Urinary bladder (tissue), 4 donors: Measurements from ENCODE around the gene ARHGAP27. TPM values are rescaled to one million over a fixed set of nuclear protein-coding genes. Genes with fewer than 3 reads are reported as not detected.

Experiments
- DNase-seq: peaks from one replicate; pipeline ENCODE4 v3.0.0-alpha.2; 2015; ENCODE audit errors: extremely low spot score
- H3K27ac ChIP-seq: one replicate; pipeline ENCODE4 v1.5.1; 2013; ENCODE audit warnings: low read depth, mild to moderate bottlenecking, moderate library complexity
- H3K36me3 ChIP-seq: one replicate; pipeline ENCODE4 v1.6.1; 2013; ENCODE audit warnings: mild to moderate bottlenecking, moderate library complexity; ENCODE audit not compliant: insufficient read depth
- H3K4me1 ChIP-seq: one replicate; pipeline ENCODE4 v1.6.1; 2013; ENCODE audit warnings: mild to moderate bottlenecking, moderate library complexity; ENCODE audit not compliant: insufficient read depth
- H3K4me3 ChIP-seq: one replicate; pipeline ENCODE4 v1.5.1; 2013; ENCODE audit warnings: low read depth, low read length
- WGBS: extraction: QIAGEN DNeasy Blood & Tissue Kit; methylation state at CpG from one replicate; pipeline ENCODE4 v1.1.7; 2013; 5-methylcytosine and 5-hydroxymethylcytosine counted together
- polyA plus RNA-seq: library from polyadenylated mRNA; stranded (reverse); fragments of 200-250 nt; gene quantifications from one replicate; pipeline ENCODE4 v1.2.3, GENCODE V29; 2013
- total RNA-seq: library from RNA; depleted of rRNA; stranded (reverse); fragments of >200 nt; gene quantifications from one replicate; pipeline ENCODE4 v1.2.3, GENCODE V29; 2014
- donor health status: healthy with polysubstance abuse.
- donor health status: healthy.

ARHGAP27 gene
- total and polyA plus RNA-seq, 2 donors, result 12.9 to 21.8 TPM

- peak overlapping the region; percentile 47 for H3K4me3 ChIP-seq
- no peak for DNase-seq
- WGBS, result 9% methylated on average over 47 of the region's 47 CpGs
- peak overlapping the region; percentile 76 for H3K27ac ChIP-seq
- H3K4me1 ChIP-seq, result no peaks in the 10 kb centered on the region
- H3K36me3 ChIP-seq, result no peaks in the 10 kb centered on the region
Observed at GRCh38 chr17:45430738-45431530, 1.7 kb downstream of the ARHGAP27 start.

GRCh38 chr17:45430006-45430737 lies 2.5 kb downstream of the ARHGAP27 start:
- 22% methylated on average over 68 of the region's 68 CpGs for WGBS
- Histone ChIP-seq H3K36me3 (no peaks in the 10 kb centered on the region), H3K4me1 (no peaks in the 10 kb centered on the region), H3K27ac (peak overlapping the region; percentile 11), H3K4me3 (peak overlapping the region; percentile 47)
- no peak for DNase-seq

- no peak overlapping the region for H3K27ac ChIP-seq
- DNase-seq, result no peak
Observed at GRCh38 chr17:45429339-45430005, 3.2 kb downstream of the ARHGAP27 start.

GRCh38 chr17:45428931-45429338 lies 3.7 kb downstream of the ARHGAP27 start:
- H3K4me3 ChIP-seq, result no peak overlapping the region

More at GRCh38 chr17:45429339-45430005, 3.2 kb downstream of the ARHGAP27 start:
- no peak overlapping the region for H3K4me3 ChIP-seq
- WGBS, result 21% methylated on average over 82 of the region's 82 CpGs
- no peaks in the 10 kb centered on the region for H3K4me1 ChIP-seq
- H3K36me3 ChIP-seq, result no peaks in the 10 kb centered on the region

GRCh38 chr17:45428050-45428617 lies 4.5 kb downstream of the ARHGAP27 start:
- Histone ChIP-seq H3K27ac (no peak overlapping the region), H3K36me3 (no peaks in the 10 kb centered on the region), H3K4me1 (no peaks in the 10 kb centered on the region), H3K4me3 (no peak overlapping the region)
- 2% methylated on average over 26 of the region's 26 CpGs for WGBS
- DNase-seq, result no peak

More at GRCh38 chr17:45428931-45429338, 3.7 kb downstream of the ARHGAP27 start:
- no peak overlapping the region for H3K27ac ChIP-seq
- H3K36me3 ChIP-seq, result no peaks in the 10 kb centered on the region
- 25% methylated on average over 15 of the region's 15 CpGs for WGBS
- DNase-seq, result no peak
- H3K4me1 ChIP-seq, result no peaks in the 10 kb centered on the region

GRCh38 chr17:45427181-45427835 lies 5.4 kb downstream of the ARHGAP27 start:
- Histone ChIP-seq H3K27ac (no peak overlapping the region), H3K4me1 (no peaks in the 10 kb centered on the region), H3K36me3 (no peaks in the 10 kb centered on the region), H3K4me3 (no peak overlapping the region)
- no peak for DNase-seq
- 72% methylated on average over 11 of the region's 11 CpGs for WGBS

- 77% methylated on average over 7 of the region's 7 CpGs for WGBS
- Histone ChIP-seq H3K4me3 (no peak overlapping the region), H3K27ac (no peak overlapping the region), H3K36me3 (no peaks in the 10 kb centered on the region), H3K4me1 (no peaks in the 10 kb centered on the region)
- no peak for DNase-seq
Observed at GRCh38 chr17:45426561-45426960, 6.1 kb downstream of the ARHGAP27 start.

GRCh38 chr17:45425984-45426413 lies 6.7 kb downstream of the ARHGAP27 start:
- H3K27ac ChIP-seq, result no peak overlapping the region
- H3K36me3 ChIP-seq, result peaks cover 2% of the 10 kb centered on the region
- no peaks in the 10 kb centered on the region for H3K4me1 ChIP-seq
- no peak overlapping the region for H3K4me3 ChIP-seq
- 68% methylated on average over 6 of the region's 6 CpGs for WGBS
- no peak for DNase-seq

GRCh38 chr17:45425125-45425983 lies 7.3 kb downstream of the ARHGAP27 start:
- no peaks in the 10 kb centered on the region for H3K4me1 ChIP-seq
- no peak overlapping the region for H3K4me3 ChIP-seq
- no peak for DNase-seq
- 51% methylated on average over 18 of the region's 18 CpGs for WGBS
- H3K36me3 ChIP-seq, result peaks cover 2% of the 10 kb centered on the region
- H3K27ac ChIP-seq, result peak overlapping the region; percentile 80

GRCh38 chr17:45424769-45425124 lies 7.9 kb downstream of the ARHGAP27 start:
- DNase-seq, result no peak
- WGBS, result 89% methylated on average over 6 of the region's 6 CpGs
- H3K4me3 ChIP-seq, result no peak overlapping the region

GRCh38 chr17:45423975-45424335 lies 8.7 kb downstream of the ARHGAP27 start:
- no peak for DNase-seq
- 83% methylated on average over 1 of the region's 1 CpG for WGBS
- Histone ChIP-seq H3K4me3 (no peak overlapping the region), H3K36me3 (peaks cover 2% of the 10 kb centered on the region), H3K4me1 (no peaks in the 10 kb centered on the region), H3K27ac (no peak overlapping the region)

More at GRCh38 chr17:45424769-45425124, 7.9 kb downstream of the ARHGAP27 start:
- peak overlapping the region; percentile 26 for H3K27ac ChIP-seq
- H3K4me1 ChIP-seq, result no peaks in the 10 kb centered on the region
- H3K36me3 ChIP-seq, result peaks cover 2% of the 10 kb centered on the region

GRCh38 chr17:45423304-45423974 lies 9.2 kb downstream of the ARHGAP27 start:
- Histone ChIP-seq H3K36me3 (peaks cover 2% of the 10 kb centered on the region), H3K4me3 (no peak overlapping the region), H3K4me1 (no peaks in the 10 kb centered on the region), H3K27ac (no peak overlapping the region)
- 85% methylated on average over 8 of the region's 8 CpGs for WGBS
- no peak for DNase-seq
